Left lung (tissue), 10 donors: ENCODE measurements around the gene SAMD1. TPM values are rescaled to one million over a fixed set of nuclear protein-coding genes. Genes with fewer than 3 reads are reported as not detected.

Experiments used
- ATAC-seq: fragments of 200-7000 bp; cut with Tn5 transposase; one replicate; pipeline ENCODE4 v1.9.1; 2020; ENCODE audit warnings: moderate library complexity
- DNase-seq, 4 donors: peaks; one replicate each; pipeline ENCODE4 v3.0.0-alpha.2; 2013 to 2020
- H3K27ac ChIP-seq, 2 donors: fragments of 200-600 bp; sonication (generic) in 1 of 2; one replicate each; pipeline versions ENCODE4 v1.5.0 to v1.8.0; 2020 to 2021
- H3K27me3 ChIP-seq, 2 donors: fragments of 200-600 bp; sonication (generic) in 1 of 2; one replicate each; pipeline versions ENCODE4 v1.5.0 to v1.8.0; 2020 to 2021
- H3K36me3 ChIP-seq, 2 donors: fragments of 200-600 bp; sonication (generic) in 1 of 2; one replicate each; pipeline versions ENCODE4 v1.5.0 to v1.8.0; 2020 to 2021
- H3K4me1 ChIP-seq, 2 donors: fragments of 200-600 bp; one replicate each; pipeline ENCODE4 v1.8.0; 2021
- H3K4me3 ChIP-seq, 2 donors: fragments of 200-600 bp; sonication (generic) in 1 of 2; one replicate each; pipeline versions ENCODE4 v1.5.0 to v1.8.0; 2020 to 2021; ENCODE audit warnings: mild to moderate bottlenecking in 1 of 2
- H3K9me3 ChIP-seq, 2 donors: fragments of 200-600 bp; sonication (generic) in 1 of 2; one replicate each; pipeline versions ENCODE4 v1.5.0 to v1.8.0; 2020 to 2021
- intact Hi-C, 2 donors: fragments of 100-400 bp; cut with DNase I; formaldehyde crosslinking; loops; one replicate each; pipeline versions ENCODE4 v1.11.2 to v1.14.2; 2022
- polyA plus RNA-seq, 6 donors: library from polyadenylated mRNA; unstranded; fragments of 120-200 nt; gene quantifications; one replicate each; pipeline ENCODE4 v1.2.1, GENCODE V29; 2013; ENCODE audit not compliant: insufficient read length in 6 of 6
- total RNA-seq, 2 donors: library from RNA; stranded (reverse); fragmentation: NEBNext Ultra II Directional; extraction: Animal tissue kit (Norgen Biotek cat#: 25700); gene quantifications; one replicate each; pipeline ENCODE4 v1.2.1, GENCODE V29; 2021
- TF ChIP-seq, protein P1 (sequence below), 2 donors: fragments of 200-600 bp; sonication (generic) in 1 of 2; IDR thresholded peaks; one replicate each; pipeline versions ENCODE4 v1.5.0 to v1.8.0; 2021; ENCODE audit warnings: antibody characterized with exemption in 2 of 2
- donor health status: DM: no; HTN: yes; CAD: no.
- donor health status: DM: no; HTN: no; CAD: no.

SAMD1 gene
- total and polyA plus RNA-seq, 8 donors = 37.8 to 56.9 (median 49.0) TPM

GRCh38 chr19:14102102-14102696, 11.6 kb upstream of the SAMD1 start:
- TF ChIP-seq, protein P1, sequence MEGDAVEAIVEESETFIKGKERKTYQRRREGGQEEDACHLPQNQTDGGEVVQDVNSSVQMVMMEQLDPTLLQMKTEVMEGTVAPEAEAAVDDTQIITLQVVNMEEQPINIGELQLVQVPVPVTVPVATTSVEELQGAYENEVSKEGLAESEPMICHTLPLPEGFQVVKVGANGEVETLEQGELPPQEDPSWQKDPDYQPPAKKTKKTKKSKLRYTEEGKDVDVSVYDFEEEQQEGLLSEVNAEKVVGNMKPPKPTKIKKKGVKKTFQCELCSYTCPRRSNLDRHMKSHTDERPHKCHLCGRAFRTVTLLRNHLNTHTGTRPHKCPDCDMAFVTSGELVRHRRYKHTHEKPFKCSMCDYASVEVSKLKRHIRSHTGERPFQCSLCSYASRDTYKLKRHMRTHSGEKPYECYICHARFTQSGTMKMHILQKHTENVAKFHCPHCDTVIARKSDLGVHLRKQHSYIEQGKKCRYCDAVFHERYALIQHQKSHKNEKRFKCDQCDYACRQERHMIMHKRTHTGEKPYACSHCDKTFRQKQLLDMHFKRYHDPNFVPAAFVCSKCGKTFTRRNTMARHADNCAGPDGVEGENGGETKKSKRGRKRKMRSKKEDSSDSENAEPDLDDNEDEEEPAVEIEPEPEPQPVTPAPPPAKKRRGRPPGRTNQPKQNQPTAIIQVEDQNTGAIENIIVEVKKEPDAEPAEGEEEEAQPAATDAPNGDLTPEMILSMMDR (IDR thresholded peaks at IDR 0.05) = no peak
- H3K36me3 ChIP-seq = peaks cover 0 to 100% of the 10 kb centered on the region in 2 donors
- no peaks in the 10 kb centered on the region for H3K9me3 ChIP-seq
- H3K4me1 ChIP-seq = no peaks in the 10 kb centered on the region
- ATAC-seq = no peak
- no peak overlapping the region for H3K4me3 ChIP-seq
- no peaks in the 10 kb centered on the region for H3K27me3 ChIP-seq
- no peak overlapping the region for H3K27ac ChIP-seq
- intact Hi-C loops = no loop called here
- DNase-seq = no peak

DNA sequence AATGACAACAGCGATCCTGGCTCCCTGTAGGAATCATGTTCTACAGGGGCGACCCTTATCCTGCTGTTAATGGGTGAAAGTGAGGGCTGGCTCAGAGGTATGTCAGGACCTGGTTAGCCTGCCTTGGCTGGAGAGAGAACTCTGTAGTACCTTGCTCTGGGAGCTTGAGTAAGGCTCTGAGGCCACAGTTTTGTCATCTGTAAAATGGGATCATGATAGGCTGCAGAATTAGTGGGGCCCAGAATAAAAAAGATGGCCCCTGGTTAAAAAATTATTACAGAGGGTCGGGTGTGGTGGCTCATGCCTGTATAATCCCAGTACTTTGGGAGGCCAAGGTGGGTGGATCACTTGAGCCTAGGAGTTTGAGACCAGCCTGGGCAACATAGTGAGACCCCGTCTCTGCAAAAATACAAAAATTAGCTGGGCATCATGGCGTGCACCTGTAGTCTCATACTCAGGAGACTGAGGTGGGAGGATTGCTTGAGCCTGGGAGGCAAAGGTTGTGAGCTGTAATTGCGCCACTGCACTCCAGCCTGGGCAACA, 10.5 kb upstream of the SAMD1 start:
- H3K36me3 ChIP-seq = peaks cover 0 to 100% of the 10 kb centered on the region in 2 donors
- no peak for ATAC-seq
- no peak for DNase-seq
- intact Hi-C loops = no loop called here
- H3K27me3 ChIP-seq = no peaks in the 10 kb centered on the region
- H3K4me1 ChIP-seq = no peaks in the 10 kb centered on the region
- H3K9me3 ChIP-seq = no peaks in the 10 kb centered on the region
- TF ChIP-seq, protein P1 (IDR thresholded peaks at IDR 0.05) = no peak
- H3K27ac ChIP-seq = no peak overlapping the region
- no peak overlapping the region for H3K4me3 ChIP-seq

GRCh38 chr19:14097532-14098151, 7.1 kb upstream of the SAMD1 start:
- H3K27me3 ChIP-seq = no peaks in the 10 kb centered on the region
- ATAC-seq (no peak), DNase-seq (no peak)
- intact Hi-C loops = no loop called here
- peaks cover 0 to 11% of the 10 kb centered on the region in 2 donors for H3K9me3 ChIP-seq
- H3K36me3 ChIP-seq = peaks cover 0 to 76% of the 10 kb centered on the region in 2 donors
- TF ChIP-seq, protein P1 (IDR thresholded peaks at IDR 0.05) = no peak
- no peak overlapping the region for H3K4me3 ChIP-seq
- H3K4me1 ChIP-seq = no peaks in the 10 kb centered on the region
- H3K27ac ChIP-seq = no peak overlapping the region

GRCh38 chr19:14096272-14096992, 5.9 kb upstream of the SAMD1 start:
- intact Hi-C loops = no loop called here
- H3K36me3 ChIP-seq = peaks cover 0 to 64% of the 10 kb centered on the region in 2 donors
- no peak overlapping the region for H3K27ac ChIP-seq

More at GRCh38 chr19:14096272-14096992, 5.9 kb upstream of the SAMD1 start:
- DNase-seq (no peak), ATAC-seq (no peak)
- peaks cover 3 to 10% of the 10 kb centered on the region in 2 donors for H3K4me1 ChIP-seq
- H3K27me3 ChIP-seq = no peaks in the 10 kb centered on the region
- peaks cover 0 to 11% of the 10 kb centered on the region in 2 donors for H3K9me3 ChIP-seq
- TF ChIP-seq, protein P1 (IDR thresholded peaks at IDR 0.05) = no peak
- no peak overlapping the region for H3K4me3 ChIP-seq
